SK-N-SH (cell line): ENCODE data around the gene NRG4. TPM values are rescaled to one million over a fixed set of nuclear protein-coding genes. Genes with fewer than 3 reads are reported as not detected.

Source experiments
- CTCF ChIA-PET: fragments of 300-600, 350-600 bp; formaldehyde crosslinking; extraction: SDS; loops from one replicate; lab custom pipeline; 2021; lab: Yijun Ruan, JAX
- POLR2A ChIA-PET: fragments of 350-600 bp; sonication (Branson Sonifier 250); formaldehyde crosslinking; extraction: SDS; loops from one replicate; lab custom pipeline; 2020; ENCODE audit warnings: antibody characterized with exemption, inconsistent platforms; lab: Yijun Ruan, JAX
- DNase-seq: peaks from one replicate; pipeline ENCODE4 v3.0.0; 2012
- H2AFZ ChIP-seq: fragments of 200-600 bp; sonication (generic); 2 replicates; pipeline ENCODE4 v1.8.1; 2016; ENCODE audit warnings: antibody characterized with exemption, mild to moderate bottlenecking, low read depth
- H3F3A ChIP-seq: fragments of 200-600 bp; sonication (generic); replicated peaks from 2 replicates; pipeline ENCODE3; 2016; ENCODE audit warnings: antibody characterized with exemption, mild to moderate bottlenecking; ENCODE audit not compliant: insufficient read depth
- H3K27ac ChIP-seq, 2 experiments: fragments of 200-500 bp in 1 of 2; fragments of 200-600 bp in 1 of 2; sonication (Bioruptor generic) in 1 of 2; sonication (generic), shearing (Covaris generic) in 1 of 2; 2 replicates each; pipeline versions ENCODE4 v1.5.1 to v1.6.1; 2014 to 2016; ENCODE audit warnings: low read depth in 2 of 2, inconsistent platforms in 1 of 2, low read length in 1 of 2, mild to moderate bottlenecking in 1 of 2, mixed read lengths in 1 of 2
- H3K27me3 ChIP-seq: fragments of 200-600 bp; sonication (generic), shearing (Covaris generic); 2 replicates; pipeline ENCODE4 v1.6.1; 2016; ENCODE audit warnings: mixed run types; ENCODE audit not compliant: insufficient read depth
- H3K36me3 ChIP-seq, 2 experiments: fragments of 200-500 bp in 1 of 2; fragments of 200-600 bp in 1 of 2; sonication (Bioruptor generic) in 1 of 2; sonication (generic) in 1 of 2; replicated peaks in 1 of 2; 2 replicates each; pipeline versions ENCODE3 to v1.5.1; 2014 to 2016; ENCODE audit warnings: low read length in 1 of 2, mild to moderate bottlenecking in 1 of 2; ENCODE audit not compliant: insufficient read depth in 2 of 2, control insufficient read depth in 1 of 2
- H3K4me1 ChIP-seq, 2 experiments: fragments of 200-500 bp in 1 of 2; fragments of 200-600 bp in 1 of 2; sonication (Bioruptor generic) in 1 of 2; sonication (generic), shearing (Covaris generic) in 1 of 2; 2 replicates each; pipeline versions ENCODE4 v1.5.1 to v1.6.1; 2014 to 2016; ENCODE audit warnings: low read depth in 1 of 2, low read length in 1 of 2, mixed run types in 1 of 2; ENCODE audit not compliant: insufficient read depth in 2 of 2, control insufficient read depth in 1 of 2
- H3K4me2 ChIP-seq: fragments of 200-600 bp; sonication (generic), shearing (Covaris generic); 2 replicates; pipeline ENCODE4 v1.6.1; 2017; ENCODE audit warnings: mixed run types
- H3K4me3 ChIP-seq, 2 experiments: fragments of 200-500 bp in 1 of 2; fragments of 200-600 bp in 1 of 2; sonication (Bioruptor generic) in 1 of 2; sonication (generic), shearing (Covaris generic) in 1 of 2; 2 replicates each; pipeline versions ENCODE4 v1.5.1 to v1.8.1; 2014 to 2016; ENCODE audit warnings: low read depth in 2 of 2, inconsistent platforms in 1 of 2, low read length in 1 of 2, mild to moderate bottlenecking in 1 of 2, mixed read lengths in 1 of 2, moderate library complexity in 1 of 2
- H3K79me2 ChIP-seq: fragments of 200-600 bp; sonication (generic); 2 replicates; pipeline ENCODE4 v1.8.1; 2017; ENCODE audit warnings: mild to moderate bottlenecking; ENCODE audit not compliant: insufficient read depth
- H3K9ac ChIP-seq: fragments of 200-600 bp; sonication (generic); 2 replicates; pipeline ENCODE4 v1.6.1; 2017; ENCODE audit warnings: mixed run types
- H3K9me2 ChIP-seq: fragments of 200-600 bp; sonication (generic); 2 replicates; pipeline ENCODE4 v1.6.1; 2017; ENCODE audit warnings: mixed run types
- H3K9me3 ChIP-seq: fragments of 200-600 bp; sonication (generic); 2 replicates; pipeline ENCODE4 v1.6.1; 2017; ENCODE audit warnings: mixed run types, mild to moderate bottlenecking, moderate library complexity
- H4K20me1 ChIP-seq: fragments of 200-600 bp; sonication (generic); 2 replicates; pipeline ENCODE4 v1.6.1; 2017; ENCODE audit warnings: mild to moderate bottlenecking, mixed run types; ENCODE audit not compliant: insufficient read depth
- CTCF ChIP-seq: fragments of 200-600 bp; sonication (generic); IDR thresholded peaks from 2 replicates; pipeline ENCODE4 v1.6.1; 2017; ENCODE audit warnings: antibody characterized with exemption, mild to moderate bottlenecking, moderate library complexity
- EZH2phosphoT487 ChIP-seq: fragments of 200-600 bp; sonication (generic); IDR thresholded peaks from 2 replicates; pipeline ENCODE4 v1.6.1; 2017; ENCODE audit warnings: low read depth, mixed run types, mild to moderate bottlenecking, antibody characterized with exemption, moderate library complexity, borderline replicate concordance
- FOSL2 ChIP-seq: IDR thresholded peaks from 2 replicates; pipeline ENCODE4 v1.4.0; 2012; ENCODE audit warnings: low read depth, mild to moderate bottlenecking, moderate library complexity, borderline replicate concordance
- FOXJ3 ChIP-seq: sonication (generic); formaldehyde crosslinking; IDR thresholded peaks from 2 replicates; pipeline ENCODE4 v1.5.1; 2020; ENCODE audit warnings: mild to moderate bottlenecking, missing genetic modification reagents
- GABPA ChIP-seq: IDR thresholded peaks from 2 replicates; pipeline ENCODE4 v1.4.0; 2012; ENCODE audit warnings: low read depth, mild to moderate bottlenecking
- IRF3 ChIP-seq: fragments of 150-350 bp; IDR thresholded peaks from 2 replicates; pipeline ENCODE4 v1.6.1; 2016; ENCODE audit warnings: mild to moderate bottlenecking, low read depth, low read length
- MAX ChIP-seq: IDR thresholded peaks from 2 replicates; pipeline ENCODE4 v1.4.0; 2012; ENCODE audit warnings: low read depth
- NRF1 ChIP-seq: IDR thresholded peaks from 2 replicates; pipeline ENCODE4 v1.6.1; 2012; ENCODE audit warnings: low read depth, mild to moderate bottlenecking, low read length
- RAD21 ChIP-seq: IDR thresholded peaks from 2 replicates; pipeline ENCODE4 v1.6.1; 2012; ENCODE audit warnings: mild to moderate bottlenecking, low read length
- RXRA ChIP-seq: IDR thresholded peaks from 2 replicates; pipeline ENCODE4 v1.4.0; 2012; ENCODE audit warnings: low read depth, mild to moderate bottlenecking, borderline replicate concordance
- SMC3 ChIP-seq: IDR thresholded peaks from 2 replicates; pipeline ENCODE4 v1.6.1; 2012; ENCODE audit warnings: low read depth, low read length, improper control_type of control experiment
- TAF1 ChIP-seq: IDR thresholded peaks from 2 replicates; pipeline ENCODE4 v1.6.1; 2012; ENCODE audit warnings: low read depth, mild to moderate bottlenecking, low read length, moderate library complexity, borderline replicate concordance
- TEAD4 ChIP-seq: IDR thresholded peaks from 2 replicates; pipeline ENCODE4 v1.4.0; 2012; ENCODE audit warnings: mild to moderate bottlenecking, borderline replicate concordance; ENCODE audit not compliant: insufficient read depth
- USF2 ChIP-seq: fragments of 150-350 bp; IDR thresholded peaks from 2 replicates; pipeline ENCODE4 v1.6.1; 2017; ENCODE audit warnings: antibody characterized with exemption, low read length, low read depth, borderline replicate concordance
- YY1 ChIP-seq: IDR thresholded peaks from 2 replicates; pipeline ENCODE4 v1.4.0; 2012; ENCODE audit warnings: low read depth, mild to moderate bottlenecking
- WGBS: methylation state at CpG from one replicate; pipeline ENCODE4 v1.1.6; 2017; ENCODE audit warnings: low lambda C conversion rate; 5-methylcytosine and 5-hydroxymethylcytosine counted together
- polyA plus RNA-seq, 3 experiments: library from polyadenylated mRNA; depleted of rRNA; stranded (reverse); fragments of >200 nt; gene quantifications; 2 replicates each; pipeline ENCODE4 v1.2.3, GENCODE V29; 2012

NRG4 gene
- polyA plus RNA-seq, 1 of the 3 experiments (the other 2 are of a cell fraction) = not detected

DNA sequence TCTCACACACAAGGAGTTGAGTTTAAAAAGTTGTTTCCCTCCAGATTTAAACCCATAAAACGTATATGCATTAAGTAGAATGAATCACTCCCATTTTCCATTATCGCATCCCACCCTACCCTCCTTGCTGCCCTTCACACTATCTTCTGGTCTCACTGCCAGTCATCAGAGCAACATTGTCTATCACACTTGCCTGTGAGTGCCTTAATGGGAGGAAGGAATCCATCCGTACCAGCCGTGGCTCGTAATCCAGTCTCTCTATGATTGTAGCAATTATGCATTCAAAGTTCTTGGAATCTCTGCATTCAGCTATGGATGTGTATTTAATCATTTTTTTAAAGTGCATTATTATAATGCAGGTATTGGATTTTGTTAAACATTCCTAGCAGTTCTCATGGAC is 49.5 kb upstream of the NRG4 start:
- DNase-seq = no peak
- Histone ChIP-seq H3K27ac (no peak overlapping the region), H3K9me3 (no peaks in the 10 kb centered on the region), H2AFZ (no peak overlapping the region), H3K9ac (no peak overlapping the region)
- CTCF ChIA-PET = interaction anchor here (1.3 to 12.0 kb wide), 4 partner anchors 14 to 88 kb away, joined by 3 to 322 read pairs (median 53); no protein-coding TSS in a partner anchor
- no peak for TF ChIP-seq FOXJ3 (CRISPR knock-in tag)
- TF ChIP-seq SMC3 = no peak
- TF ChIP-seq IRF3 = no peak
- no peak for TF ChIP-seq YY1
- TF ChIP-seq GABPA = no peak
- no peak for TF ChIP-seq CTCF
- TF ChIP-seq USF2 = no peak
- TF ChIP-seq RAD21 = no peak
- no peak for TF ChIP-seq TAF1
- no peak for TF ChIP-seq NRF1
- no peak for TF ChIP-seq RXRA
- TF ChIP-seq EZH2phosphoT487 = no peak
- TF ChIP-seq FOSL2 = no peak
- no peak for TF ChIP-seq TEAD4
- TF ChIP-seq MAX = no peak
- TF ChIP-seq, all 33 proteins: peak for 0
- Histone ChIP-seq H4K20me1 (no peaks in the 10 kb centered on the region), H3K36me3 (no peaks in the 10 kb centered on the region), H3K4me3 (no peak overlapping the region), H3K4me2 (no peak overlapping the region), H3K4me1 (peaks cover 5 to 14% of the 10 kb centered on the region in 2 experiments; a peak in 3 of 4 replicates), H3F3A (no peaks in the 10 kb centered on the region), H3K9me2 (no peaks in the 10 kb centered on the region), H3K27me3 (peaks cover 37% of the 10 kb centered on the region), H3K79me2 (no peaks in the 10 kb centered on the region)
- POLR2A ChIA-PET = no interaction called here
- 85% methylated on average over 5 of the region's 5 CpGs for WGBS
